Stomach smooth muscle (tissue), 2 donors: Measurements from ENCODE around the gene GOLGA6L2.
"Not testable (repeated sequence)": the region's sequence is repeated elsewhere in the genome, so short reads cannot be mapped to it uniquely, and the experiment has no call there.

ENCODE experiments used
- H3K27ac ChIP-seq: one replicate; pipeline ENCODE4 v1.7.0; 2013; ENCODE audit warnings: mild to moderate bottlenecking, low read length, inconsistent platforms
- H3K27me3 ChIP-seq, 2 donors: one replicate each; pipeline ENCODE4 v1.7.0; 2013; ENCODE audit warnings: low read length in 2 of 2; ENCODE audit not compliant: insufficient read depth in 2 of 2, control insufficient read depth in 1 of 2
- H3K36me3 ChIP-seq, 2 donors: one replicate each; pipeline ENCODE4 v1.7.0; 2013; ENCODE audit warnings: low read length in 2 of 2; ENCODE audit not compliant: control insufficient read depth in 2 of 2, insufficient read depth in 2 of 2
- H3K4me1 ChIP-seq: one replicate; pipeline ENCODE4 v1.7.0; 2013; ENCODE audit warnings: low read length; ENCODE audit not compliant: control insufficient read depth, insufficient read depth
- H3K4me3 ChIP-seq, 2 donors: one replicate each; pipeline ENCODE4 v1.7.0; 2013; ENCODE audit warnings: low read length in 2 of 2
- H3K9ac ChIP-seq, 2 donors: one replicate each; pipeline ENCODE4 v1.7.0; 2013; ENCODE audit warnings: low read length in 2 of 2, mild to moderate bottlenecking in 1 of 2
- H3K9me3 ChIP-seq, 2 donors: one replicate each; pipeline ENCODE4 v1.7.0; 2013; ENCODE audit warnings: low read length in 2 of 2; ENCODE audit not compliant: control insufficient read depth in 2 of 2
- donor health status: healthy.
- donor health status: Pancreatic carcinoma.

The GOLGA6L2 gene

DNA sequence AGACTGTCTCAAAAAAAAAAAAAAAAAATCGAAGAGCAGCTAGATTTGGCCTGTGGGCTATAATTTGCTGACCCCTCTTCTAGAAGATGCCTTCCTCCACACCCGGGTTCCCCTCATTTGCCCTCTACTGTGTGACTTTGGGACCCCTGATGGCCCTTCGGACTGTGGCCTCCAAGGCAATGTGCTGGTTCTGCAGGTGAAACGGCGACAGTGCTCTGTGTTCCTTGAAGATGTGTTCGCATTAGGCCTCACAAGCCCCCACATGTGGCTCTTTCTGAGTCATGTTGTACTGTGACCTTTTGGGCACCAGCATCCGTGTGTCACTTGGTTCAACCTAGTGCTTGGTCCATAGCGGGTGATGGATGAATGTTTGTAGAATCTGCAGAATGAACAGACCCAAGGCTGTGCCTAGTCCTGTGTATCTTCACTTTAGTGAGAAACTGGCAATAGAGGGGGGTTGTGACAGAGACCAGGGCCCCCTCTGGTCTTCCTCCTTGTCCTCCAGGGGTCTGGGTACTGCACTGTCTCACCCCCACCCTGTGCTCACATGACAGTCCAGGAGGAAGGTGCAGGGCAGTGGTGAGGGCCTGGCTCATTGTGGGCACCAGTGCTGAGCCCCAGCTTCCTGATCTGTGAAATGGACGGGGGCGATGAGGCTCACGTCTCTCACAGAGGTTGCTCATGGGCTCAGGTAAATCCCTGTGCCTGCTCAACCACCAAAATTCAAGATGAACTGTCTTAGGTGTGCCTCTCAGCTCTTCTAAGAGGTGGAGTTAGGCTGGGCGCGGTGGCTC lies 22.7 kb downstream of the GOLGA6L2 start:
- H3K9ac ChIP-seq, result no peak overlapping the region
- H3K4me1 ChIP-seq, result no peaks in the 10 kb centered on the region
- H3K27ac ChIP-seq, result no peak overlapping the region
- no peaks in the 10 kb centered on the region for H3K36me3 ChIP-seq
- no peaks in the 10 kb centered on the region for H3K9me3 ChIP-seq
- H3K27me3 ChIP-seq, result no peaks in the 10 kb centered on the region
- H3K4me3 ChIP-seq, result no peak overlapping the region

- Histone ChIP-seq H3K4me3 (no peak overlapping the region), H3K27ac (no peak overlapping the region), H3K9me3 (no peaks in the 10 kb centered on the region), H3K9ac (no peak overlapping the region), H3K36me3 (no peaks in the 10 kb centered on the region), H3K4me1 (no peaks in the 10 kb centered on the region), H3K27me3 (no peaks in the 10 kb centered on the region)
These were observed 23.9 kb downstream of the GOLGA6L2 start for GRCh38 chr15:23422946-23423708.

DNA sequence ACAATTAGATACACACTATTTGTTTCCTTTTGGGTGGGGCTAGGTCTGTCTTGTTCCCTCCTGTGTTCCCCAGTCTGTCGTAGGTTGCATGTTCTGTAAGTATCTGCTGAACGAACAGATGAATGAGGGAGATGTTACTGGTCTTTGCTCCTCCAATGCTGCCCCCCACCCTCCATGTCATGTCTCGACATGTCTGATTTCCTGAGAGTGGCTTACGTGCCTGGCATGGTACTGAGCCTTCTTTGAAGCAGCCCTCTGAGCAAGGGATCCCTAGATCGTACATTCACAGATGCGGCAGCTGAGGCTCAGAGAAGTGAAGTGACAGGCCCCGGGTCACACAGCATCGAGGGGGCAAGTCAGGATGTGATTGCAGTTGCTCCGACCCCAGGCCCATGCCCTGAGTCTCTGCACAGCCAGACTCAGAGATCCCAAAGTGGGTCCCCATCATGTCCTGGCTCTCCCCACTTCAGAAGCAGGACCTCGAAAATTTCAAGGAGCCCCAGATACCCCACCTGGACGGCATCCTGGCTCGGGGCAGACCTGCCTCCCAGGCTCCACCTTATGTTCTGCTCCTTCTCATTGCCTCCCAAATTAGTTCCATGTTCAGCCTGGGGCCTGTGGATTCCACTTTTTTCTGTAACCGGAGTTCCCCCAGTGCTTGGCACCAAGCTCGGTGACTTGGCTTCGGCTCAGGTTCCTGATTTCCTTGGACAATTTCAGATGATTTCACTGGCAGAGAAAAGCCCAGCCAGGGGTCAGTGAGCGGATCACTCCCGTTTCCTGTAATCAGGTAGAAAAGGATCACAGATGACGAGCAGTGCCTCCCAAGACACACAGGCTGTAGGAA lies 24.7 kb downstream of the GOLGA6L2 start:
- H3K9me3 ChIP-seq, result no peaks in the 10 kb centered on the region
- H3K27me3 ChIP-seq, result no peaks in the 10 kb centered on the region
- H3K36me3 ChIP-seq, result no peaks in the 10 kb centered on the region
- H3K4me1 ChIP-seq, result no peaks in the 10 kb centered on the region
- no peak overlapping the region for H3K4me3 ChIP-seq
- H3K27ac ChIP-seq, result no peak overlapping the region
- H3K9ac ChIP-seq, result no peak overlapping the region

- Histone ChIP-seq H3K36me3 (no peaks in the 10 kb centered on the region), H3K27ac (no peak overlapping the region), H3K9me3 (no peaks in the 10 kb centered on the region)
These were observed 26.1 kb downstream of the GOLGA6L2 start for GRCh38 chr15:23420806-23421575.

DNA sequence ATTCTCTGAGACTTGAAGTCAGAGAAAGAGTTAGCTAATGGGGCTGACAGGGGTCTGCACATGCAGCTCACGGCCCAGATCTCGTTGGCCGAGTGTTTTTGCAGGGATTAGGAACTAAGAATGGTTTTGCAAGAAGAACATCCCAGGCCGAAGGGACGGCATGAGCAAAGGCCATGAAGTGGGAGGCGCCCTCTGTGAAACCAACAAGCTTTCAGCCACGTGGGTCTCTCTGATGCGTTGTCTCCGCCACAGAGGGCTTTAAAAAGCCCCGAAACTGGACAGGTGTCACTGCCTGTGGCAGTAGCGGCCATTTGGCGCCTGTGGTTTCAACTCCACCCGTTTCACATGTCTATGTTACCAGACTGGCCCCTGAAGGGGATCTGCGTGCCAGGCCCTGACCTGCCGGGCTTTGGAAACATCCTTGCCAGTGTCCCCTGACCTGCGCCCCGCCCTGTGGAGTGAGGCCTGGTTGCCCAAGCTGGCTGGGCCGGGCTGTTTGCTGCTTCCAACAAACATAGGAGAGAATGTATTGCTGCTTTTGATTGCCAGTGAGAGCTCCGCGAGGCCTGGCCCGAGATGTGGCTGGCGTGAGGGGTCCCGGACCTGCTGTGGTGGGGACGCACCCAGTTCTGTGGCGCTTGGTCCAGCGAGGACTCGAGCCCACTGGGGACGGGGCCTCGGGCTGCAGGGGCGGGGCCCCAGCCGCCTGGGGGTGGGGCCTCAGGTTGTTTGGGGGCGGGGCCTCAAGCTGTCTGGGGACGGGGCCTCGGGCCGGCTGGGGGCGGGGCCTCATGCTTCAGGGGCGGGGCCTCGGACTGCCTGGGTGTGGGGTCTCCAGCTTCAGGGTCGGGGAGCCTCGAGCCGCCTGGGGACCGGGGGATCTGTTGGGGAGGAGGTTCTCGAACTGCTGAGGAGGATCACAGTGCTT lies 30.4 kb downstream of the GOLGA6L2 start:
- Histone ChIP-seq H3K9me3 (no peaks in the 10 kb centered on the region), H3K4me1 (no peaks in the 10 kb centered on the region), H3K27me3 (no peaks in the 10 kb centered on the region), H3K9ac (no peak overlapping the region), H3K27ac (no peak overlapping the region), H3K4me3 (no peak overlapping the region), H3K36me3 (no peaks in the 10 kb centered on the region)

More at GRCh38 chr15:23420806-23421575, 26.1 kb downstream of the GOLGA6L2 start:
- Histone ChIP-seq H3K9ac (no peak overlapping the region), H3K27me3 (no peaks in the 10 kb centered on the region), H3K4me1 (no peaks in the 10 kb centered on the region), H3K4me3 (no peak overlapping the region)

DNA sequence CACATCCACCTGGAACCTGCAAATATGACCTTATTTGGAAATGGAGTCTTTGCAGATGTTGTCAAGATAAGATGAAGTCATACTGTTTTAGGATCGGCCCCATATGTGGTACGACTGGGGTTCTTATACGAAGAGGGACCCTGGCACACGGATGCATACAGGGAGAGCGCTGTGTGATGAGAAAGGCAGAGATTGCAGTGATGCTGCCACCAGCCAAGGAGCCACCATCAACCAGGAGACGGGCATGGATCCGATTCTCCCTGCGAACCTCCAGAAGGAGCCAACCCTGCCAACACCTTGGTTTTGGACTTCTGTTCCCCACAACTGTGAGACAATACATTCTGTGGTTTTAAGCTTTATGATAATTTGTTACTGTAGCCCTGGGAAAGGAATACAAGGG lies 31.2 kb downstream of the GOLGA6L2 start:
- H3K27ac ChIP-seq, H3K27me3 ChIP-seq, H3K9me3 ChIP-seq, H3K4me3 ChIP-seq, H3K4me1 ChIP-seq, H3K9ac ChIP-seq, H3K36me3 ChIP-seq: not testable (repeated sequence)

- H3K9ac ChIP-seq, result no peak overlapping the region
- H3K9me3 ChIP-seq, result no peaks in the 10 kb centered on the region
- no peaks in the 10 kb centered on the region for H3K36me3 ChIP-seq
- H3K4me1 ChIP-seq, result no peaks in the 10 kb centered on the region
- no peak overlapping the region for H3K27ac ChIP-seq
- no peak overlapping the region for H3K4me3 ChIP-seq
- no peaks in the 10 kb centered on the region for H3K27me3 ChIP-seq
These were observed 31.6 kb downstream of the GOLGA6L2 start for GRCh38 chr15:23415321-23415865.

- H3K36me3 ChIP-seq, H3K27ac ChIP-seq: not testable (repeated sequence)
These were observed 34.0 kb downstream of the GOLGA6L2 start for GRCh38 chr15:23412881-23413600.

GRCh38 chr15:23411841-23412240 lies 35.2 kb downstream of the GOLGA6L2 start:
- no peaks in the 10 kb centered on the region for H3K36me3 ChIP-seq
- H3K9me3 ChIP-seq, result no peaks in the 10 kb centered on the region
- no peaks in the 10 kb centered on the region for H3K27me3 ChIP-seq
- H3K4me1 ChIP-seq, result no peaks in the 10 kb centered on the region
- no peak overlapping the region for H3K4me3 ChIP-seq
- H3K27ac ChIP-seq, result no peak overlapping the region
- no peak overlapping the region for H3K9ac ChIP-seq

More at GRCh38 chr15:23412881-23413600, 34.0 kb downstream of the GOLGA6L2 start:
- not testable (repeated sequence) for H3K27me3 ChIP-seq, H3K4me3 ChIP-seq, H3K9me3 ChIP-seq, H3K4me1 ChIP-seq, H3K9ac ChIP-seq
